Lower lobe of right lung (tissue), 2 donors: ENCODE measurements around the gene PTPRT. TPM values are rescaled to one million over a fixed set of nuclear protein-coding genes. Genes with fewer than 3 reads are reported as not detected.

Experiments used
- ATAC-seq, 2 donors: fragments of 200-7000 bp; cut with Tn5 transposase; one replicate each; pipeline ENCODE4 v1.9.1; 2020 to 2022; ENCODE audit warnings: mild to moderate bottlenecking in 2 of 2, moderate library complexity in 2 of 2
- DNase-seq: peaks from one replicate; pipeline ENCODE4 v3.0.0-alpha.2; 2020
- H3K27ac ChIP-seq: fragments of 200-600 bp; one replicate; pipeline ENCODE4 v1.8.0; 2022
- H3K27me3 ChIP-seq: fragments of 200-600 bp; one replicate; pipeline ENCODE4 v1.8.0; 2022; ENCODE audit warnings: low read depth
- H3K36me3 ChIP-seq: fragments of 200-600 bp; one replicate; pipeline ENCODE4 v1.8.0; 2022; ENCODE audit warnings: mild to moderate bottlenecking
- H3K4me1 ChIP-seq: fragments of 200-600 bp; one replicate; pipeline ENCODE4 v1.8.0; 2022
- H3K4me3 ChIP-seq: fragments of 200-600 bp; one replicate; pipeline ENCODE4 v1.8.0; 2022; ENCODE audit warnings: mild to moderate bottlenecking
- H3K9me3 ChIP-seq: fragments of 200-600 bp; one replicate; pipeline ENCODE4 v1.8.0; 2022
- intact Hi-C: fragments of 100-400 bp; cut with DNase I; formaldehyde crosslinking; loops from one replicate; pipeline ENCODE4 v1.11.0; 2022
- total RNA-seq: library from RNA; stranded (reverse); fragmentation: NEBNext Ultra II Directional; extraction: Animal tissue kit (Norgen Biotek cat#: 25700); gene quantifications from one replicate; pipeline ENCODE4 v1.2.1, GENCODE V29; 2021
- TF ChIP-seq, protein P1 (sequence below): fragments of 200-600 bp; IDR thresholded peaks from one replicate; pipeline ENCODE4 v1.8.0; 2022; ENCODE audit warnings: antibody characterized with exemption, mild to moderate bottlenecking
- donor health status: DM: no; HTN: yes; CAD: no; lungs with severe emphysema.

The PTPRT gene
- total RNA-seq, 1 donor from 2014 or later, result 8.0 TPM

DNA sequence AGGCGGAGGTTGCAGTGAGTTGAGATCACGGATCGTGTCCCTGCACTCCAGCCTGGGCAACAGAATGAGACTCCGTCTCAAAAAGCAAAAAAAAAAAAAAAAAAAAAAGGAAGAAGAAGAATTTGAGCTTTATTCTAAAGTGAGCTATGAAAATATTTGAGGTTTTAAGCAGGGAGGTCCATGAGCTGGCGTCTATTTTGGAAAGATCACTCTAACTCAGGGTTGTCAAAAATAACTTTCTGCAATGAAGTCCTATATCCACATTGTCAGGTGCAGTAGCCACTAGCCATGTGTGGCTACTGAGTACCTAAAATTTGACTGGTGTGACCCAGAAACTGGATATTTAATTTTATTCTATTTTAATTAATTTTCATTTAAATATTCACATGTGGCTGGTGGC lies 217.1 kb downstream of the PTPRT start:
- Histone ChIP-seq H3K36me3 (no peaks in the 10 kb centered on the region), H3K4me1 (no peaks in the 10 kb centered on the region), H3K27me3 (no peaks in the 10 kb centered on the region), H3K4me3 (no peak overlapping the region), H3K27ac (no peak overlapping the region), H3K9me3 (no peaks in the 10 kb centered on the region)
- TF ChIP-seq, protein P1, sequence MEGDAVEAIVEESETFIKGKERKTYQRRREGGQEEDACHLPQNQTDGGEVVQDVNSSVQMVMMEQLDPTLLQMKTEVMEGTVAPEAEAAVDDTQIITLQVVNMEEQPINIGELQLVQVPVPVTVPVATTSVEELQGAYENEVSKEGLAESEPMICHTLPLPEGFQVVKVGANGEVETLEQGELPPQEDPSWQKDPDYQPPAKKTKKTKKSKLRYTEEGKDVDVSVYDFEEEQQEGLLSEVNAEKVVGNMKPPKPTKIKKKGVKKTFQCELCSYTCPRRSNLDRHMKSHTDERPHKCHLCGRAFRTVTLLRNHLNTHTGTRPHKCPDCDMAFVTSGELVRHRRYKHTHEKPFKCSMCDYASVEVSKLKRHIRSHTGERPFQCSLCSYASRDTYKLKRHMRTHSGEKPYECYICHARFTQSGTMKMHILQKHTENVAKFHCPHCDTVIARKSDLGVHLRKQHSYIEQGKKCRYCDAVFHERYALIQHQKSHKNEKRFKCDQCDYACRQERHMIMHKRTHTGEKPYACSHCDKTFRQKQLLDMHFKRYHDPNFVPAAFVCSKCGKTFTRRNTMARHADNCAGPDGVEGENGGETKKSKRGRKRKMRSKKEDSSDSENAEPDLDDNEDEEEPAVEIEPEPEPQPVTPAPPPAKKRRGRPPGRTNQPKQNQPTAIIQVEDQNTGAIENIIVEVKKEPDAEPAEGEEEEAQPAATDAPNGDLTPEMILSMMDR, result no peak
- intact Hi-C loops, result no loop called here
- no peak for DNase-seq
- ATAC-seq, result no peak

DNA sequence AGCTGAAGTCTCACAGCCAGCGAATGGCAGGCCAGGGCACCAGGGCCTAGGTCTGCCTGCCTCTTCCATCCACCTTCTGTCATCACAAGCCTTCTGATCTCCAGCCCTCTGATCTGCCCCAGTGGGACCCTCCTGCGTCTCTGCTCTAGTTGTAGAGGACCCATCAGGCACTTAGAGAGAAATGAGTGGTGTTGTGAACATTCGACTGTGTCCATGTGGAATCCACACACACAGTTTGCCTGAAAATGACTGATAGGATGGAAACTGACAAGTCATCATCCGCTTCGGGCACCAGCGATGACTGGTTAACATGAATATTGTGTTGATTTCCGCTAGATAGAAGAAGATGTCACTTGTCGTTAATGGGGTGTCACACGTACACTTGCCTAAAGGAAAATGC lies 221.0 kb downstream of the PTPRT start:
- DNase-seq, result no peak
- Histone ChIP-seq H3K4me1 (no peaks in the 10 kb centered on the region), H3K4me3 (no peak overlapping the region), H3K27me3 (no peaks in the 10 kb centered on the region), H3K27ac (no peak overlapping the region), H3K36me3 (no peaks in the 10 kb centered on the region), H3K9me3 (no peaks in the 10 kb centered on the region)
- ATAC-seq, result no peak
- TF ChIP-seq, protein P1, result no peak
- intact Hi-C loops, result no loop called here

DNA sequence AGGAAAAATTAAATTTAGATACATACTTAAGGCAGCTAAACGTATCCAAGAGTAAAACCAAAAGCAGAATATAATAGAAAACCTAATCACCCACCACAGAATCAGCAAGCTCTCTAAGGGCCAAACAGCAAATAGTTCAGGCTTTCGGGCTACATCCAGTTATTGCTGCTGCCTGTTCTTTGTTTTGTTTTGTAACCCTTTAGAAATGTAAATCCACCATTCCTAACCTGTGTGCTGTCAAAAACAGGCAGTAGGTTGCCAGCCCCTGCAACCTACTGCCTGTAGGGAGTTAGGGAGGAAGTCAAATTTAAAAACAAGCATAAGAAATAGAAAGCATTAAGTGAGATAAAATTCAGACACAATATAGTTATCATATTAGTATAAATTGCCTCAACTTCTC lies 225.9 kb downstream of the PTPRT start:
- TF ChIP-seq, protein P1, result no peak
- H3K27me3 ChIP-seq, result no peaks in the 10 kb centered on the region
- ATAC-seq (no peak), DNase-seq (no peak)
- H3K36me3 ChIP-seq, result no peaks in the 10 kb centered on the region
- H3K9me3 ChIP-seq, result no peaks in the 10 kb centered on the region
- no peaks in the 10 kb centered on the region for H3K4me1 ChIP-seq
- intact Hi-C loops, result no loop called here
- no peak overlapping the region for H3K27ac ChIP-seq
- no peak overlapping the region for H3K4me3 ChIP-seq

DNA sequence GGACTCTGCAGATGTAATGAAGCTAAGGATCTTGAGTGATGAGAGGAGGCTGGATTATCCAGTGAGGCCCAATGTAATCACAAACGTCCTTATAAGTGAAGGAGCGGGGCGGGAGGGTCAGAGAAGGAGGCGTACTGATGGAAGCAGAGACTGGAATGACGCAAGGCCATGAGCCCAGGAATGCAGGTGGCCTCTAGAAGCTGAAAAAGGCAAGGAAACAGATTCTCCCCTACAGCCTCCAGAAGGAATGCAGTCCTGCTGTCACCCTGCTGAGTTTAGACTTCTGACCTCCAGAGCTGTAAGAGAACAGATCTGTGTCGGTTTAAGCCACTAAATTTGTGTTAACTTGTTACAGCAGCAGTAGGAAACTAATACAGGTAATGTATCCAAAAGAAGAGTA lies 227.9 kb downstream of the PTPRT start:
- no peaks in the 10 kb centered on the region for H3K27me3 ChIP-seq
- no peak overlapping the region for H3K4me3 ChIP-seq
- H3K36me3 ChIP-seq, result no peaks in the 10 kb centered on the region
- no peaks in the 10 kb centered on the region for H3K9me3 ChIP-seq
- no peaks in the 10 kb centered on the region for H3K4me1 ChIP-seq
- ATAC-seq (no peak), DNase-seq (no peak)
- TF ChIP-seq, protein P1, result no peak
- intact Hi-C loops, result no loop called here
- H3K27ac ChIP-seq, result no peak overlapping the region

DNA sequence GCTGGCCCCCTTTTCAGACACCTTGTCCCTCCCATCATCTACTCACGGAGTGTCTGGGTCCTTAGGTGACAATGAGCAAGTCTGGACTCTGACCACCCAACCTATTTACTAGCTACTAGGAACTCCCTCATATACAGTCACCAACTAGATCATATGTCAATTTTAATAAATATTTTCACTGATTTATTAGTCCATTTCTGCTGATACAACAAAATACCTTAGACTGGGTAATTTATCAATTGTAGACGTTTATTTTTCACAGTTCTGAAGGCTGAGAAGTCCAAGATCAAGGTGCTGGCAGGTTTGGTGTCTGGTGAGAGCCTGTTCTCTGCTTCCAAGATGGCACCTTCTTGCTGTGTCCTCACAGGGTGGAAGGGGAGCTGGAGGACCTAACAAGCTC lies 229.7 kb downstream of the PTPRT start:
- TF ChIP-seq, protein P1, result no peak
- Histone ChIP-seq H3K9me3 (no peaks in the 10 kb centered on the region), H3K27ac (no peak overlapping the region), H3K36me3 (no peaks in the 10 kb centered on the region), H3K4me3 (no peak overlapping the region), H3K4me1 (no peaks in the 10 kb centered on the region), H3K27me3 (no peaks in the 10 kb centered on the region)
- DNase-seq (no peak), ATAC-seq (no peak)
- intact Hi-C loops, result no loop called here
